ENCODE results near the gene ATF5.
A peak's percentile ranks its signal among the peaks of the same experiment; 100 is the strongest.

Gene ATF5

GRCh38 chr19:49977076-49977475, 48.1 kb downstream of the ATF5 start:
- no peak for DNase-seq

GRCh38 chr19:49977881-49978280, 48.9 kb downstream of the ATF5 start:
- no peak for DNase-seq

- no peak for DNase-seq
Observed at GRCh38 chr19:49978324-49978723, 49.3 kb downstream of the ATF5 start.

GRCh38 chr19:49981603-49982593, 52.9 kb downstream of the ATF5 start:
- peak; percentile 28 for DNase-seq

All from eye (tissue), 1 donor.